Neural progenitor cell (in vitro differentiated cells): ENCODE data around the gene AMN.

ENCODE experiments used
- EZH2 ChIP-seq: fragments of 200-600 bp; sonication (generic); IDR thresholded peaks from 2 replicates; pipeline ENCODE4 v1.6.1; 2017; ENCODE audit warnings: antibody characterized with exemption, mild to moderate bottlenecking, moderate library complexity
- EZH2phosphoT487 ChIP-seq: fragments of 200-600 bp; sonication (generic); IDR thresholded peaks from 2 replicates; pipeline ENCODE4 v1.6.1; 2017; ENCODE audit warnings: antibody characterized with exemption
- TF ChIP-seq, protein P1 (sequence below): fragments of 200-600 bp; sonication (generic); IDR thresholded peaks from 2 replicates; pipeline ENCODE4 v1.5.1; 2017; ENCODE audit warnings: antibody characterized with exemption, mild to moderate bottlenecking

DNA sequence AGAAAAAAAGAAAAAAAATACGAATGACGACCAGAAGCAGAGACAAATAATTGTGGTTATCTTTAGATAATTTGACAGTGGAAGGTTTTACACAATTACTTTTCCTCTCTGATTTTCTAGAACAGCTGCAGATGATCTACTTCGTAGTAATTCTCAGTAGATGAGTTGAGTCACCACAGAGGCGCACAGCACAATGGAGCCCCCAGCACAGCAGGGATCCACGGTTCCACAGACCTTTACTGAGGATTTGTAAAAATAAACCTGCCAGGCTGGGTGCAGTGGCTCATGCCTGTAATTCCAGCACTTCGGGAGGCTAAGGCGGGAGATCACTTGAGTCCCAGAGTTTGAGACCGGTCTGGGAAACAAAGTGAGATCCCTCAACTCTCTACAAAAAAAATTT lies 29.3 kb downstream of the AMN start:
- TF ChIP-seq, protein P1, sequence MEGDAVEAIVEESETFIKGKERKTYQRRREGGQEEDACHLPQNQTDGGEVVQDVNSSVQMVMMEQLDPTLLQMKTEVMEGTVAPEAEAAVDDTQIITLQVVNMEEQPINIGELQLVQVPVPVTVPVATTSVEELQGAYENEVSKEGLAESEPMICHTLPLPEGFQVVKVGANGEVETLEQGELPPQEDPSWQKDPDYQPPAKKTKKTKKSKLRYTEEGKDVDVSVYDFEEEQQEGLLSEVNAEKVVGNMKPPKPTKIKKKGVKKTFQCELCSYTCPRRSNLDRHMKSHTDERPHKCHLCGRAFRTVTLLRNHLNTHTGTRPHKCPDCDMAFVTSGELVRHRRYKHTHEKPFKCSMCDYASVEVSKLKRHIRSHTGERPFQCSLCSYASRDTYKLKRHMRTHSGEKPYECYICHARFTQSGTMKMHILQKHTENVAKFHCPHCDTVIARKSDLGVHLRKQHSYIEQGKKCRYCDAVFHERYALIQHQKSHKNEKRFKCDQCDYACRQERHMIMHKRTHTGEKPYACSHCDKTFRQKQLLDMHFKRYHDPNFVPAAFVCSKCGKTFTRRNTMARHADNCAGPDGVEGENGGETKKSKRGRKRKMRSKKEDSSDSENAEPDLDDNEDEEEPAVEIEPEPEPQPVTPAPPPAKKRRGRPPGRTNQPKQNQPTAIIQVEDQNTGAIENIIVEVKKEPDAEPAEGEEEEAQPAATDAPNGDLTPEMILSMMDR, result no peak
- no peak for TF ChIP-seq EZH2
- no peak for TF ChIP-seq EZH2phosphoT487
